RCC 7860 (cell line): ENCODE results near the gene MDH1.
"Not testable (repeated sequence)": the region's sequence is repeated elsewhere in the genome, so short reads cannot be mapped to it uniquely, and the experiment has no call there.

Source experiments
- DNase-seq: peaks from one replicate; pipeline ENCODE4 v3.0.0-alpha.2; 2015; ENCODE audit warnings: low spot score
- FAIRE-seq: peaks from 2 replicates; lab custom pipeline; 2012; peaks lifted over from hg19 to GRCh38; lab: Jason Lieb, UNC

MDH1 gene

DNA sequence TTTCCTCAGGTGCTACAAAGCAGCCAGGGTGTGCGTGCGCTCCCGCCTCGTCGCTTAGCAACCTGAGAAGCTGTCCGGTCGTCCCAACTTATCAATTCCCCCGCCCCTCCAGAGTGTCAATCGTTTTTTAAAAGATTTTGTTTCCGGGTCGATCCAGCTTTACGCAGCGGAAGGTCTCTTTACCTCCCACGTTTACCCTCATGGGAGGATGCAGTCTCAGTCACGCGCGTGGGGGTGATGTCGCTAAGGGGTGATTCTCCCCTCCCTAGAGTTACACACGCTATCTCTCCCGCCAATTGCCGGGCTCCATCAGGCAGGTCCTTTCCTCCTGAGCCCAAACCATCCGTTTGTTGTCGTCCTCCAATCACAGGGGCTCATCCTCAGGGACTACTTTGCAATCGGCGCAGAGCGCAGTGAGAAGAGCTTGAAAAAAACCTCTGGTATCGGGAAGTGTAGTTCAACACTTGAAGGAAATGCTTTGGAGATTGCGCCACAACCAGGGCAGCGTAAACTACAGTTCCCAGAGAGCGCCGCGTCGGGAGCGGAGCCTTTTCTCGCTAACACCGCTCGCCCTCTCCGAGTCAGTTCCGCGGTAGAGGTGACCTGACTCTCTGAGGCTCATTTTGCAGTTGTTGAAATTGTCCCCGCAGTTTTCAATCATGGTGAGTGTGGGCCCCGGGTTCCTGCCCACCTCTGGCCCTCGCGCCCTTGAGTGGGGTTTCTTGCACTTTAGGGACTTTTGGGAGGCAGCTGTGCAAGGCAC lies at the start of gene MDH1, which contains the start of gene WDPCP:
TSS of gene MDH1 (plus strand) at position 579 of the 763 bp plus-strand sequence. CDS start at position 660, 81 bp downstream.
TSS of gene WDPCP (minus strand) at position 93 of the 763 bp plus-strand sequence. CDS start 206 bp downstream, outside the sequence.
- DNase-seq, result peak; percentile 99
- peak; percentile 92 for FAIRE-seq

- DNase-seq, result no peak
- peak; percentile 8 for FAIRE-seq
Observed at GRCh38 chr2:63539416-63540162, 49.2 kb upstream of the MDH1 start.

DNA sequence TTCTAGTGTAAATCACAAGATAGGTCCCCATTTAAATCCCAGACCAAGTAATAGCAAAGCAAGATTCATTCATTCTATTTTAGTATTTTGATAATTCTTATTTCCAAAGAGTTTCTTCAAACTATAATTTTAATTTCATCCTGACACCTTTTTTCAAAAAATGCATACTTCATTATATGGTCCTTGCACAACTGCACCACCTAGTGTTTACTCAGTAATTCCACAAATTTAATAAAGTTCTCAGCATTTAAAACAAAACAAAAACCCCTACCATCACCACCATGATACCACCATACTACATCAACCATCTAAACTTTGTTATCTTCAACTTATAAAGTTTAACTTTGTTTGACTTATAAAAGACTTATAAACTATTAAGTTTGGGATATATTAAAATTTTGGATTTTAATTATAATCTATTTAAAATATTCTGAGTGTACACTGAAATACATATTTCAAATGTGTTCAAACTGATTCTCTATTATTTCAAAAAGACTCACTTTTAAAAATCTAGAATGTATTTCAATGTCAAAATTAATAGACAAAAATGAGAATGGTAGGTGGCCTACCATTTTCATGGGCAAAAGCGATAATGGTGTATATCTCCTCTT lies 44.6 kb upstream of the MDH1 start:
- peak; percentile 29 for DNase-seq
- peak; percentile 84 for FAIRE-seq

- FAIRE-seq (no peak), DNase-seq (no peak)
Observed at GRCh38 chr2:63545023-63545422, 43.7 kb upstream of the MDH1 start.

DNA sequence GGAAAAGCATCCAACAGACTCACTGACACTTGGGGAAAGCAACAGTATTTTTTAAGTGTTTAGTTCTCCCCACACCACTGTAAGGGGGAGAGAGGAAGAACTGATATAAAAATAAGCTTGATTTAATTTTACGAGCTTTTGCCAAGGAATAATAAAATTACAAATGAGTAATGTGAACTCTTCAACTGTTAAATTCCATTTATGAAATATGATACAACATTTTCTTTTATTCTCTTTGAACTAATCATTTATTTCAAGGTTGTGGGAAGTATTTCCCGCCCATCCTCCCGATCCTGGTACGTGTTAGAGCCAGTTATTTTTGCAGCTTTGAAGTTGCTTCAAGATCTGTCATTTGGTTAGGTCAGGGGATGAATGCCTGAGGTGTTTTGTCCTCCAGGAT lies 35.7 kb upstream of the MDH1 start:
- DNase-seq, result no peak
- FAIRE-seq, result no peak

DNA sequence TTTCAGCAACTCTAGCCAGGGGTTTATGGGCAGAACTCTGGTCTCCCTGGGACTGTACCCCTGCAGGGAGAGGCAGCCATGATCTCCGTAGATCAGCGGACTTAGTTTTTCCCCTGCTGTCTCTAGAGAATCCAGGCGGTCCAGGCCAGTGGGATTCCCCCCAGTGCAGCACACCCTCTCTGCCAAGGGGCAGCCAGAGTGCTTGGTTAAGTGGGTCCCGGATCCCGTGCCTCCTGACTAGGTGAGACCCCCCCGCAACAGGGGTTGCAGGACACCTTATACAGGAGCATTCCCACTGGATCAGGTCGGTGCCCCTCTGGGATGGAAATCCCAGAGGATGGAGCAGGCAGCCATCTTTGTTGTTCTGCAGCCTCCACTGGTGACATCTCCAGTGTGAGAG lies 33.5 kb upstream of the MDH1 start:
- DNase-seq, result no peak
- FAIRE-seq, result no peak

DNA sequence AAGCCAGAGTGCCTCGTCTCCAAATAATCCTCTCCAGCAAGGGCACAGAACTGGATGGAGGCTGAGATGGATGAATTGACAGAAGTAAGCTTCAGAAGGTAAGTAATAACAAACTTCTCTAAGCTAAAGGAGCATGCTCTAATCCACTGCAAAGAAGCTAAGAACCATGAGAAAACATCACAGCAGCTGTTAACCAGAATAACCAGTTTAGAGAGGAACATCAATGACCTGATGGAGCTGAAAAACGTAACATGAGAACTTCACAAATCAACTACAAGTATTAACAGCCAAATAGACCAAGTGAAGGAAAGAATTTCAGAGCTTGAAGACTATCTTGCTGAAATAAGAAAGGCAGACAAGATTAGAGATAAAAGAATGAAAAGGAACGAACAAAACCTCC lies 32.8 kb upstream of the MDH1 start:
- no peak for DNase-seq
- no peak for FAIRE-seq

DNA sequence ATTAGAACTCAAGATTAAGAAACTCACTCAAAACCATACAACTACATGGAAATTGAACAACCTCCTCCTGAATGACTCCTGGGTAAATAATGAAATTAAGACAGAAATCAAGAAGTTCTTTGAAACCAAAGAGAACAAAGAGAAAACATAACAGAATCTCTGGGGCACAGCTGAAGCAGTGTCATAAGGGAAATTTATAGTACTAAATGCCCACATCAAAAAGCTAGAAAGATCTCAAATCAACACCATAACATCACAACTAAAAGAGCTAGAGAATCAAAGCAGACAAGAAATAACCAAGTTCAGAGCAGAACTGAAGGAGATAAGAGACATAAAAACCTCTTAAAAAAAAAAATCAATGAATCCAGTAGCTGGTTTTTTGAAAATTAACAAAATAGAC lies 30.9 kb upstream of the MDH1 start:
- not testable (repeated sequence) for FAIRE-seq, DNase-seq

DNA sequence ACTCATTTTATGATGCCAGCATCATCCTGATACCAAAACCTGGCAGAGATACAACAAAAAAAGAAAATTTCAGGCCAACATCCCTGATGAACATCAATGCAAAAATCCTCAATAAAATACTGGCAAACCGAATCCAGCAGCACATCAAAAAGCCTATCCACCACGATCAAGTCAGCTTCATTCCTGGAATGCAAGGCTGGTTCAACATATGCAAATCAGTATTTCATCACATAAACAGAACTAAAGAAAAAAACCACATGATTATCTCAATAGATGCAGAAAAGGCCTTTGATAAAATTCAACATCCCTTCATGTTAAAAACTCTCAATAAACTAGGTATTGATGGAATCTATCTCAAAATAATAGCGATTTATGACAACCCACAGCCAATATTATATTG lies 29.8 kb upstream of the MDH1 start:
- not testable (repeated sequence) for FAIRE-seq, DNase-seq

- FAIRE-seq (no peak), DNase-seq (no peak)
Observed at GRCh38 chr2:63562751-63563150, 26.0 kb upstream of the MDH1 start.

DNA sequence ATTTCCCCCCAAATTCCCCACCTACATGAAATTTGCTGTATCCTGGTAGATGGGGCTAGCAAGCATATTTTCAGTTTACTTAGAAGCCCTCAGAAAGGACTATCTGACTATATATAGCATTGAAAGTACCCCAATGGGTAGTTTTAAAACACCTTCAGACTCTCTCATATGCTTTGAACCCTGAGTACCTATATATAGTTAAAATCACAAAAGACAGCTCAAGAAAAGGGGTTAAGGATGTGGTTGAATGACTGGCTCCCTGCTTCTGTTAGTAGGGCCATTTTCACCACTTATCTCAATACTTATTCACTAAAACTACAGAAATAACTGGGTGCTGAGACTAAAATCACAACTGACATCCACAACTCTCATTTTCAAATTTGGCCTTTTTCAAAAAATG lies 19.0 kb upstream of the MDH1 start:
- DNase-seq (no peak), FAIRE-seq (no peak)

- FAIRE-seq, result no peak
- no peak for DNase-seq
Observed at GRCh38 chr2:63571291-63571690, 17.5 kb upstream of the MDH1 start.

GRCh38 chr2:63572001-63572400 lies 16.8 kb upstream of the MDH1 start:
- no peak for FAIRE-seq
- no peak for DNase-seq

GRCh38 chr2:63573026-63573425 lies 15.7 kb upstream of the MDH1 start:
- not testable (repeated sequence) for DNase-seq

GRCh38 chr2:63573726-63574345 lies 14.9 kb upstream of the MDH1 start:
- FAIRE-seq, DNase-seq: not testable (repeated sequence)

More at GRCh38 chr2:63573026-63573425, 15.7 kb upstream of the MDH1 start:
- FAIRE-seq, result not testable (repeated sequence)

- no peak for DNase-seq
- no peak for FAIRE-seq
Observed at GRCh38 chr2:63576546-63576945, 12.2 kb upstream of the MDH1 start.

GRCh38 chr2:63578767-63579166 lies 10.0 kb upstream of the MDH1 start:
- DNase-seq (no peak), FAIRE-seq (no peak)

DNA sequence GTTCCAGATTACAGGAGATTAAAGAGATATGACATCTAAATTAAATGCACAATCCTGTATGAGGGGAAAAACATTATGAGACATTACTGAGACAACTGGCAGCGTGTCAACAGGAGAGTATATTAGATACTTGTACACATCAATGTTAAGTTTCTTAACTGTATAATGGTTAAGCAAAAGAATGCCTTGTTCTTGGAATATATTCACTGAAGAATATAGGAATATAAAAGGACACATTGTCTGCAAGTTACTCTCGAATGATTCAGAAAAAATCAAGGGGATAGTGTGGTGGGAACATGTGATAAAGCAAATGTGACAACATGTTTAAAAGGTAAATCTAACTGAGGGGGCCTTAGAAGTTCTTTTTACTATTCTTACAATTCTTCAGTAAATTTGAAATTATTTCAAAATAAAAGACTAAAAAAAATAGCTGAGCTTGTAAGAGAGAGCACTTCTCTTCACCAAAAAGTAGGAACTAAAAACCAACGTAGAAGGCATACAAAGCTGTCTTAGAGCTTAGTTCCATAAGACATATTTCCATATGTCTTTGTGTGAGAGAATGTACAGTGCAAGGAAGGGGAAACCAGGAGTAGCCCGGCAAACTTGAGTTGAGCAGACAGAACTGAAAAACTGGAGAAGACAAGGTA lies 8.0 kb upstream of the MDH1 start:
- DNase-seq, result no peak
- FAIRE-seq, result no peak

- FAIRE-seq (peak; percentile 86), DNase-seq (peak; percentile 54)
Observed at GRCh38 chr2:63581298-63581961, 7.3 kb upstream of the MDH1 start.

DNA sequence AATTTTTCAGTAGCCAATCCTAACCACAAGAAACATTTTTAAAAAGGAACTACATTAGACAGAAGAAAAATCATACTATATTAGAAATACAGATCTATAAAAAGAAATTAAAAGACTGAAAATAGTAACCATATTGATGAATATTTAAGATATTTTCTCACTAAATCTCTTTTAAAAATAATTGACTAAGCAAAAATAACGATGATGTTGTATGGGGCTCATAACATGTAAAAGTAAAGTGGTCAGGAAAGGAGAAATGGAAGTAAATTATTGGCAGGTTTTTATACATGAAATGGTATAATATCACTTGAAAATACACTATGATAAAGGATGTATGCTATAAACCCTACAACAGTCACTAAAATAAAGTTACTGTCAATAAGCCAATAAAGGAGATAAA lies 5.9 kb upstream of the MDH1 start:
- DNase-seq (no peak), FAIRE-seq (peak; percentile 7)
